Renal cortical epithelial cell (primary cell): ENCODE measurements around the gene SEBOX. TPM values are rescaled to one million over a fixed set of nuclear protein-coding genes. Genes with fewer than 3 reads are reported as not detected.
A peak's percentile ranks its signal among the peaks of the same experiment; 100 is the strongest.

ENCODE experiments used
- DNase-seq: peaks from one replicate; pipeline ENCODE4 v3.0.0-alpha.2; 2011; ENCODE audit warnings: low read depth
- total RNA-seq: library from RNA; depleted of rRNA; stranded (reverse); fragments of >200 nt; gene quantifications from 2 replicates; pipeline ENCODE4 v1.2.3, GENCODE V29; 2014

Gene SEBOX
- total RNA-seq, 1 donor from 2014 or later, result not detected

GRCh38 chr17:28368915-28369683 lies 4.1 kb upstream of the SEBOX start:
- no peak for DNase-seq

DNA sequence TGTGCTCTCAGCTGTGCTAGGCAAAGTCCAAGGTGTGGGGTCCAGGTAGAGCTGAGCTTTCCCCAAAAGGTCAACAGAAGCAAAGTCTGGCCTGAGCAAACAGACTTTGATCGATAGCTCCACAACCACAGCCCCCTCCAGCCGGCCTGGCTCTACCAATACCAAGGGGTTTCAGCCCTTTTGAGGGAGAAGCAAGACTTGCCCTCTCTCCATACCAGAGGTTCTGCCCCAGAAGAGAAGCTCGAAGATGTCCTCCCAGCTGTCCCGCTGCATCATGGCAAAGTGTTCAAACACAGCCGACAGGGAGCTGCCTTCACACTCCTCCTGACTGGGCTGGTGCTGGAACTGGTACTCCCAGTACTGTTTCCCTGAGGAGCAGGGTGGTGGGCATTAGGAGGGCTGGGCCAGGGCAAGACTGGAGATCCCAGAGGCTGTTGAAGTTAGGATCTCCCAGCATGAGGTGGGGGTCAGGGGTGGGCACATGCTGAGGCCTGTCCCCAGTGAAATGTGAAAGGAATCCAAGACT lies 3.4 kb upstream of the SEBOX start:
- DNase-seq, result no peak

DNA sequence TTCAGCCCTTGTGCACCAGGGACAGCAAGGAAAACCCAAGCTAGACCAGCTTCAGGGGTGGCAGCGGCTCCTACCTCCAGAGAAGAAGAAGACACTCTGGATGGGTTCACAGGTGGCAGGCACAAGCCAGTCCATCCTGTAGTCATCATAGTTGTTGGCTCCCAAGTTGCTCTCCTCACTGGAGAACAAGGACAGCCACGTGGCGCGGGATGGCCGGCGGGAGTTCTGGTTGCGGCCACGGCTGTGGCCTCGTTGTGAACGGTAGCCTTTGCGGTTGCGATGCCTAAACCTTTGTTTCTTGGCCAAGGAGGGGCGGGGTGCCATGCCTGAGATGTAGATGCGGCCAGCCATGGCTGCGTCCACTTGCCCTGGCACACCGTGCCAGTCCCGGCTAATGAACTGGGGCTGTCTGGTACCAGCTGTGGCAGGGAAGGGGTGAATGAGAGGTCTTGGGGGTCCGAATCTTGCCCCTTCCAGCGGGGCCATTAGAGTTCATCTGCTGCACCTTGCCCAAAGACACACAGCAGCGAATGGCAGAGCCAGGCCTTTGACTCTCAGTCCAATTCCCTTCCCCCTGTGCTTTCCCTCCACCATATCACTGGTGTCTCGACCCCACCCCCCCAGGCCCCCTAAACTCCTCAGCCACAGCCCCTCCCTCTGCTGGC lies 2.8 kb upstream of the SEBOX start:
- no peak for DNase-seq

DNA sequence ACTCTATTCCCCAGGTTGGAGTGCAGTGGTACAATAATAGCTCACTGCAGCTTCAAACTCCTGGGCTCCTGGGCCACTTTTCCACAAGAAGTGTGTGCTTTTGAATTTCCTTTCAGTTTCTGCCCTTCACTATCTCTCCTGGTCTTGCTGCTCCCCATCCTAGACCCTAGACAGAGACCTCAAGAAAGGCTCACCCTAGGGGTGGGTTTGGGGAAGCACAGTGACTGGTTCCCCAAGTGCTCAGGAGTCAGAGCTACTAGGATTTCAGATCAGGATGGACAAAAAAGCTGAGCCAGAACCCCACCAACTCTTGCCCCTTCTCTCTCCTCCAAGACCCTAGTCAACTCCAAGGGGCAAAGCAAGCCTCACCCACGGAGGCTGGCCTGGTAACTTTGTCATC lies 1.6 kb upstream of the SEBOX start:
- no peak for DNase-seq

DNA sequence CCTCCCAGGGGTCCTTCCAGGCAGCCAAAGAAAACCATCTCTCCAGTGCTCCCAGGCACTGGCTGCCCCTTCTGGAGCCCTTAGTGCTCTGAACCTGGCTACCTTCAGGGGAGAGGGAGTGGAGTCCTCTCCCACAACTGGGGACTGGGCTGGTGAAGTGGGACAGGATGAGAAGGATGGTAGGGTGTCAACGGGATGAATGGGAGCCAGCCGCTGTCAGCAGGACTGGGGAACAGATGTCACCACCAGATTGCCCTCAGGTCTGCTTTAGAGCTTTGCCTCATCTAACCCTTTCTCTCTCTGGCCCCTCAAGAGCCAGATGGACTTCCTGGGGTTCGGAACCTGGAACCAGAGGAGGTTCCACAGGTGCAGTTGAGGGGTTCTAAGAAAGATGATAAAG lies 488 bp upstream of the SEBOX start:
- DNase-seq, result no peak

DNA sequence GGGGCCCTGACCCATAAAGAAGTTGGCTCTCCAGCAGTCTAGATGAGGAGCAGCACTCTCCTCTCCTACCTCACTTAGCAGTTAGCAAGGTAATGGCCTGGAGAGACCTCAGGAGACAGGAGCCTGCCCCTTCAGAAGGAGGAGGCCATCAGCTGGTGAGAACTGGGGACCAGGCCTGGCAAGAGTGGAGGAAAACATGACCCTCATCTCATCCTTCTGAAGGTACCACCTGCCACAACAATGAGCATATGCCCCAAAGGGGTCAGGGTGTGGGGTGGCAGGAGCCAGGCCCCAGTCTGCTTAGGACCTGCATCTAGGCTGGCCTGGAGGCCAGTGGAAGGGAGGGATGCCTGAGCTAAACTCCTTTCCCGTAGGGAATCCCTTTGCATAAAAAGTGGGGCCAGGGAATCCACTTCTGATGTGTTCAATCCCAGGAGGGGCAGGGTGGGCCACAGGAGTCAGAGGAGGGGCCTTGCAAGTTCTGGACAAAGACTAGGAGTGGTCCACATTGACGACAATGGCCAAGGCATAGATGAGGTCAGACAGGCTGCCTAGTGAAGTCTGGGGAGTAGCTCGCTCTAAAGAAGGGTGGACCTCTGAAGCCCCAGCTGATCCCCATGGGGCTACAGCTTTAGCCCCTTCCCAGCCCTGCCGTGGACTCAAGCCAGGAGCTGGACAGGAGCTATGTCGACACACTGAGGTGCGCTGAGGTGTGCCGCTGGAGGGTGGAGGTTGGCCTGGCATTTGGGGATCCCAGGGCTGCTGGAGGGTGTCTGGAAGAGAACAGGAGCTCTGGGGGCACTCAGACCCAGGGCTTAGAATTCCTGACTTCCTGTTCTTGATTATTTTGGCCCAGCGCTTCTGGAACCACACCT lies 986 bp downstream of the SEBOX start:
- no peak for DNase-seq

GRCh38 chr17:28363186-28363585 lies 1.8 kb downstream of the SEBOX start:
- no peak for DNase-seq

GRCh38 chr17:28357901-28358197 lies 7.2 kb downstream of the SEBOX start:
- no peak for DNase-seq

DNA sequence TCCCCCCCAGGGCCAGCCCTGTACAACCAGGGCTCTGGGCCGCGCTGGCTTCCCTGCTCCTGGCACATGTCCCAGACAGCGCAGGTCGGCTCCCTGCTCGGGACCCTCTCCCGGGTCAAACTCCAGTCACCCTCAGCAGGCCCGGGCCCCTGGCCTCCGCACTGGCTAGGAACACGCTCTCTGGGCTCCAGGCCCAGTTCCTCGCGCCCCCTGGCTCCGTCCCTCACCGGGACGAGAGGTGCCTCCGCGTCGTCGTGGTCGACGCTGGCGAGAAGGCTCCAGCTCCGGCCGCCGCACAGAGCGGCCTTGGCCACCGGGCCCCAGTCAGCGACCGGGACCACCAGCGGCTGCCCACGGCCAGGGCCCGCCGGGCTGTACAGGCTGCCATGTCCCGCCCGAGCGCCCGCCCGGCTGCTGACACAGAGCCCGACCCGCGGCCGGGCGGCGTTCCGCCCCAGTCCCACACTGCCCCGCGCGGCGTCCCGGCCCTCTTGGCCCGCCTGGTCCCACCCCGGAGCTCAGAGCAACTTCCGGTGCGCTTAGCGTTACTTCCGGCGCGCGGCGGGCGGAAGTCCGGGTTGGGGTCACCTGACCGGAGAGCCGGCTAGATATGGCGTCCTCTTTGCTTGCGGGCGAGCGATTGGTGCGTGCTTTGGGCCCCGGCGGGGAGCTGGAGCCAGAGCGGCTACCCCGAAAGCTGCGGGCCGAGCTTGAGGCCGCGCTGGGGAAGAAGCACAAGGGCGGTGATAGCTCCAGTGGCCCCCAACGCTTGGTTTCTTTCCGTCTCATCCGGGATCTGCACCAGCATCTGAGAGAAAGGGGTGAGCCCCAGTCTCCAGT lies 7.7 kb downstream of the SEBOX start, which contains the start of gene POLDIP2:
TSS of gene POLDIP2 (minus strand) at position 467 of the 840 bp plus-strand sequence. CDS start at position 388, 79 bp downstream.
- peak; percentile 76 for DNase-seq

DNA sequence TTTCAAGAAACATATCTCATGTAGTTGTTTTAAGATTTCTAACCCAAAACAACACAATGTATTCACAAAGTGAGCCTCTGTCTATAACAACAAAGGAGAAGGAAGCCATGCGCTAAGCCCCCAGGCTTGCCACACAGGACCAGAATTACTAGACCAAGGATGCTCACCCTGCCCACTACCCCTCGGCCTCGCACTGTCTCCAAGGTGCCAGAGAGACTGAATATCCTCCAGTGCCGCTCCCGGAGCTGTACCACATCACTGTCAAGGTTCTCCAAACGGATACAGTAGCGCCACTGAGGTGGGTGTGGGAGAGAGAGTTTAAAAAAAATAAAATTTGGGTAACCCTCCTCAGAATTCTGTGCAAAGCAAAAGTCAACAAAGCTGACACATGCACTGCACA lies 14.7 kb downstream of the SEBOX start:
- DNase-seq, result no peak

GRCh38 chr17:28348979-28349378 lies 16.0 kb downstream of the SEBOX start:
- no peak for DNase-seq

- peak; percentile 96 for DNase-seq
Measured at GRCh38 chr17:28347261-28347891, 17.6 kb downstream of the SEBOX start.

GRCh38 chr17:28346746-28347246 lies 18.2 kb downstream of the SEBOX start:
- no peak for DNase-seq

DNA sequence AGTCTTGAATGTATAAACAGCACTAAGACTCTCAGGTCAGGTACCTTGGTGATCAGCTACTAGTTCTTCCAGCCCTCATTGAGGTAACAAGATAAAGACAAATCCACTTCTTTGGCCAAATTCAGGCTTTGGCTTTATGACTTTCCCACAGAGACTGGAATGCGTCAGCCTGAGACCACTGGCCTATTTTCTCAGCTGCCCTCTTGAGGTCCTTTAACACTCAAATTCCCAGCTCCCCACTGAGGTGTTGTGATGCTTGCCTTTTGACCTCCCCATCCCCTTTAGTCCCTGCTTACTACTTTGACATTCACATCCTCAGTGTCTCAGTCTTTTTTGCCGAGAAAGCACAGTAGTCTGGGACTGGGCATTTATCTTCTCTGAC lies 18.8 kb downstream of the SEBOX start:
- DNase-seq, result no peak

DNA sequence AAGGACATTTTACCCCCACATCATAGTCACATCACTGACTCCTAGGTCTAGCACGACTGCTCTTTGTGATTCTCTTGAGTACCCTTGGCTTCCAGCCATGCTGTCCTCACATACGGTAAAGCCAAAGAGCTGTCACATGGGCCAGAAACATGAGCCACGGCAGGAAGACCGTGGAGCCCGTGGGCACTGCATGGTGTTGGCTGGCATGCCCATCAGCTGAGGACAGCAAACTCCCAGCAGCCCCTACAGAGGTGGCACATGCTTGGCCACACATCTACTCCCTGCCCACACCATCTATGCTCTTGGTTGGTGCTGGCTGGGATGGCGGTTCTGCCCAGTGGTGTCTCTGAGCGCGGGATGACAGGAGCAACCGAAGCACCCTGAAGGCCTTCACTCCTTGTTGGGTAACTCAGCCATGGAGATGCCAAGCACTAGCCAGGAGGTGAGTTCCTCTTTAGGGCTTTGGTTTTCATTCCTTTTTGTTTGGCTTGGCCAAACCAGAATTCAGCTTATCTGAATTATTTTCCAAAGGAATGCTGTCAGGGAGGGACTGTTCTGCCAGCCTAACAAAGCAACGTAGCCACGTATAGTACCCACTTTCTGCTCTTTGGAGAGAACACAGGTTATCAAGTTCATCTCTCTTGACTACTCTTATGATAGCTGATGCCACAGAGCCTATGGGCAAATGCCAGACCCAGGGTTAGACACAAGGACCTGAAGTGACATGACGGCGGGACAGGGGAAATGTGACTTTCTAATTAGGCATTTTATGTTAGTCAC lies 19.4 kb downstream of the SEBOX start:
- peak; percentile 44 for DNase-seq

DNA sequence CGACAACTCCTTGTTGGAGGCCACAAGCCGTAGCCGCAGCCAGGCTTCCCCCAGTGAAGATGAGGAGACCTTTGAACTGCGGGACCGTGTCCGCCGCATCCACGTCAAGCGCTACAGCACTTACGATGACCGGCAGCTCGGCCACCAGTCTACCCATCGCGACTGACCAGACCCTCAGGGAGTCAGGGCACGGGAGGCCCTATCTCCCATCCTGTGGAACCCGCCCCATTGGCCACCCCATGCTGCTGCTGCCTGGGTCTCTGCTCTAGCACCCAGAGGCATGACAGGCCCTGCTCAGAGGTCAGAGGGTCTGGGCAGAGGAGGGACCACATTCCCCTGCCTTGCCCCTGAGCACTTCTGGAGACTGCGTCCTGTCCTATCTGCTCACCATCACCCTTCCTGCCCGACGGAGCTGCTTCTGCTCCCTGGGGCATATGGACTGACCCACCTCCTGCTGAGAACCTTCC lies 20.5 kb downstream of the SEBOX start:
- no peak for DNase-seq

DNA sequence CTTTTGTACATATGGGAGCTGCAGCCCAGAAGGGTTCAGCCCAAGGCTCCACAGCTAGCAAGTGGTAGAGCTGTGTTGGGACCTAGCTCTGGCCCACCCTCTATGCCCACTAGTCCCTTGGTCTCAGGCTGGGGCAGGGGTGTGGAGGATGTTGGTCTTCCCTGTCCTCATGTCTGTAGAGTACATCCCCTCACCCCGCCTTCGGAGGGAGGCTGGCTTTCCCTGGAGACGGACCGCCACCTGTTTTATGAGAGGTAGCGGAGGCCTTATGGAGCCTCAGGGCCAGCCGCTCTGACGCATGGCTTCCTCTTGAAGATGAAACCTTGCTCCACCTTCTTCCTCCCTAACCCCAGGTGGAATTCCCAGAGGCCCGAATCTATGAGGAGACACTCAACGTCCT lies 21.0 kb downstream of the SEBOX start:
- DNase-seq, result no peak

DNA sequence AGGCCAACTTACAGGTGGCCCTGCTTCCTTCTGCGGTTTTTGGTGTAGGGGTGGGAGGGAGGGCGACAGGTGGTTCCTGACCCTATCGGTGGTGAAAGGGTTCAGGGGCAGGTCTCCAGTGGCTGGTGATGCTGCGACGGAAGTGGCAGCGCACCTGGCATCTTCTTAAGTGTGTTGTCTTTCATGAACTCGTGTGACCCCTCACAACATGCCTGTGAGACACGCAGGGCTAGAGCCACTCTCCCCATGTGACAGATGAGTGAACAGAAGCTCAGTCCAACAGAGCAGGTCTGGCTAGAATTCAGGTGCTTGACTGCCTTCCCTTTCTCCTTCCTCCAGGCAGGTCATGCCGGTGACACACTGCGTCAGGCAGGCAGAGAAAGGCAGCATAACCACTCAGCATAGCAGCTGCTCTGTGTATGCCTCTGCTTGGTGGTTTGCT lies 21.5 kb downstream of the SEBOX start:
- DNase-seq, result no peak

DNA sequence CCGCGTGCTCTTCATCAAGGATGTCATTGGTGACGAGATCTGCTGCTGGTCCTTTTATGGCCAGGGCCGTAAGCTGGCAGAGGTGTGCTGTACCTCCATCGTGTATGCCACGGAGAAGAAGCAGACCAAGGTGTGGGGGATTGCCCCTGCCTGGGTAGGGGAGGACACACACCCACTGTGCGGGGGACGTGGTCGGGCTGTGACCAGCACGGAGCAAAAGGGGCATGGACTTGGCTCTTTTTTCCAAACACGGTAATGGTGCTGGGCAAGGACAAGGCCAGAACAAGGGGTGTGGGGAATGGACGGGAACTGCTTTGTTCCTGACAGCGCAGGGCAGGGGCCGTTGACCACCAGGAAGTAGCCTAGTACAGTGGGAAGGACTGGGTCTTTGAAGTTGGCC lies 22.7 kb downstream of the SEBOX start:
- DNase-seq, result no peak

GRCh38 chr17:28341516-28341915 lies 23.5 kb downstream of the SEBOX start:
- DNase-seq, result no peak
